Activated naive CD4-positive, alpha-beta T cell (primary cell): ENCODE measurements around the gene PCNX1.
"Not testable (repeated sequence)": the region's sequence is repeated elsewhere in the genome, so short reads cannot be mapped to it uniquely, and the experiment has no call there.

Source experiments
- DNase-seq, 4 experiments: peaks; one replicate each; lab custom pipeline; 2025; lab: John Stamatoyannopoulos, UW

PCNX1 gene

DNA sequence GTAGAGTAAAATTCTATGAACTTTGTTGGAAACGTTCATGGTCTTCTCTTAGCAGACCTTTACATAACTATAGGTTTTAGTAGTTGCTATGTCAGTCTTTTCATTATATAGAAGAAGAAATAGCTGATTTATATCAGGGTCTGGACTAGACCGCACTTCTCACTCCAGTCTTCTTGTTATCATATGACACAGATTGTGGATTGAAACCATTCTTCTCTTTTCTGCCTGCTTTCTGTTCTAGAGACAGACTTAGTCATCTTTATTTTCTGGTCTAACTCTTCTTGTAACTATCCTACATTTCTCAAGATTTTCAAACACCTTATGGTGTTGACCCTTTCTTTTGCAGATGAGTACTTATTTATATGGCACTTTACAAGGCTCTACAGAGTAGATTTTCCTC is 55.7 kb downstream of the PCNX1 start:
- DNase-seq = no peak

DNA sequence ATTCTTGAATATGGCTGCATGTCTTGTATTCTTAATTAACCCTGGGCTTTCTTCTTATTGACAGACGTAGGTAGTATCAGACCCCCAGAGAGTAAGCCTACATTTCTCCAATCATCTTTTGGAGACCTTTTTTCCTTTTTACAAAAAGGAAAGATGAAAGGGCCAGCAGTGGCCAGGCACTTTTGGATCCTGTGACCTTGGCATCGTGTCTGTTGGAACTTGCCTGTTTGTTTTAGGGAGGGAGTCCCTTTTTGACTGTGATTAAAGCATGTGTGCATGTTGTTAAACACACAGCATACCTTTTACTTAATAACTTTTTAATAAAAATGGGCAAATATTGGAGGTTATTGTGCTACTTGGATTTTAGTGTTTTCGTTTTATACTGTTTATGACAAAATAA is 57.2 kb downstream of the PCNX1 start:
- DNase-seq = no peak

DNA sequence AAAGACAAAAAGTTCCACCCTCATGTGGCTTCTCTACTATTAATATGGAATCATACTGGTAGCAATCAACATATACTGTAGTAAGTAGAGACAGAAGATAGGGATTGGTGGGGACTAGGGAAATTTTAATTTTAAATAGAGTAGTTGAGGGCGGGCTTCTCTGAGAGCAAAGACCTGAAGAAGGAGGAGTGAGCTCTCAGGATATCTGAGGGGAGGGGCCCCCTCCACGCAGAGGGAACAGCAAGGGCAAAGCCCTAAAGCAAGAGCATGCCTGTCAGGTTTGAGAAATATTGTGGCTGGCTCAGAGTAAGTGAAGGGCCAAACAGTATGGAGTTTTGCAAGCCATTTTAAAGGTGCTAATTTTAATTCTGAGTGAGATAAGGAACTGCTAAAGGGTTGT is 64.3 kb downstream of the PCNX1 start:
- no peak for DNase-seq

DNA sequence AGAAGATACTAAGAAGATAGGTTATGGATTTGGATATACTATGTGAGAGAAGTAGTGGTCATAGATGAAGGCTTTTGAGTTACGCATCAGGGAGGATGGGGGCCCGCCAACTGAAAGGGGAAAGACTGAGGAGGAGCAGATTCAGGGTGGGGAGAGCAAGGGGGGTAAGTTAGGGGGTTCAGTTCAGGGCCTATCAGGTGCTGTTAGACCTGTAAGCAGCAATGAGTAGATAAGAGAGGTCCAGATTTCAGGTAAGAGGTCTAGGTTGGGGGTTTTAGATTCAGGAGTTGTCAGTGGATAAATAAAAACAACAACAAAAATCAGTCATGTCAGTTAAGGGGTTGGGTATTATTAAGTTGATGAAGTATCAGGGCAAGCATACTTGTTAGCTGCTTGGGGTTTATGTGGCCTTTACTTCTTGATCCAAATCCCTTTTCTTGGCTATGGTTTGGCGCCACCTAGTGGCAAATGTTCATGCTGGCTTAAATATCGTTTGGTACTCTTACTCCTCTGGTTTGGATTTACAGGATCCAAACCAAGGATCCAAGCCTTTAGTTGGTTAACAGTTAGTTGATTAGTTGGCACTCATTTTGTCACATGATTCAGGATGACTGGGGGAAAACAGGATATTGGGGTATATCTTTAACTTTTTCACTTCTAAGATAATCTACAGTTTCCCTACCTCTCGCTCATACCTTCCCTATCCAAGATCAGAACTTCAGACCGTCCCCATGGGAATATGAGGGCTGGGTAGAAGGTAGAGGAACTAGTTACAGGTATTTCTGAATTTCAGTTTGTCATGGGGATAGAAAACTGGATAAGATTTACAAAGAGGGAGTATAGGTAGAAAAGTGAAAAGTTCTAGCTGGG is 65.1 kb downstream of the PCNX1 start:
- peak; percentile 42 to 76 (median 60) for DNase-seq

DNA sequence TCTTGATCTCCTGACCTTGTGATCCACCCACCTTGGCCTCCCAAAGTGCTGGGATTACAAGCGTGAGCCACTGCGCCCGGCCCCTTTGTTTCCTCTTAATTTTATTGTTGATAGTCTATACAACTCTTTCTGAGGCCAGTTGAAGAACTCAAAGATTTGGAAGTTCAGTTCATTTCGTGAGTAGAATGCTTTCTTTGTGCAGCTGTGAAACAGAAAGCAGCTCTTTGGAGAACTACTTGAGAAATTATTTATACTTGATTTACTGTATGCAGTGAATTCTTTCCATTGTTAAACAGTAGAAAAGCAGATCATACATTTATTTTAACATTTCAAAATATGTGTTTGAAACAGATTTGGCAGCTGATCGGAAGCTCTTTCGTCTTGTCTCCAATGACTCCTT is 69.3 kb downstream of the PCNX1 start:
- no peak for DNase-seq

DNA sequence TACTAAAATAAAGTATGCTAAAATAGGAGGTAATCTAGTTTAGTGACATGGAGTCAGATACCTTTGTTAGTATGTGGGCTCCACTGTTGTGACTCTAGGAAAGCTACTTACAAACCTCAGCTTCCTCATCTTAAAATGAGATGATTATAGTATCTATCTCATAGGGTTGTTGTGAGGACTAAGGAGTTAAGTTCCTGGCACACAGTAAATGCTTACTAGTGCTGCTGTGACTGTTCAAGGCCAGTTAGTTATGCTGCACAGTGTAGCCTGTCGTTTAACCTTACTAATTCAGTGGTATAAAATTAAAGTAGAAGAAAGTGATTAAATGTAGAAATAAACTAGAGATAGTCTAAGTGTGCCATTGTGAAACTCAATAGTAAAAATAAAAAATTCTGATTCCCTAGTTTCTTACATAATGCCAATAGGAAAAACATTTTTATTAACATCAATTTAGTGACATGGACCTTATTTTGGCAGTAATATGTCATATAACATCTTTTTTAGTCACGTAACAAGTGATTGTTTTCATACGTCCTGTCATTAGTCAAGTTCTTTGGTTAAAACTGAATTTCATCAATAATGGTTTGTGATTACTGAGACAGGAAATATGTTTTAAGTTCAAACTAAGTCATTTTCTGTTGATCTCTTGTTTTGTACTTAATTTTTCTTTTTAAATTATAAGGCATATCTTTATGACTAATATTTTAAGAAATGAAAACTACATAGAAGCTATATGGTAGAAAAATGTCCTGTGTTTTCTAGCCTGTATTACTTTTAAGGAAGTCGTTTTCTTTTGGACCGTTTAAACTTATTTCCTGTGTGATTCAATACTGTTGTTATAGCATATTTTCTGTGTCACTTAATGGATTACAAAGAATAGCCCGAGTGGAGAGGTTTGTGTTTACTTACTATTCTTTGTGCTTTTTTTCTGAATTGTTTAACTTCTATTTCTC is 74.0 kb downstream of the PCNX1 start:
- no peak for DNase-seq

DNA sequence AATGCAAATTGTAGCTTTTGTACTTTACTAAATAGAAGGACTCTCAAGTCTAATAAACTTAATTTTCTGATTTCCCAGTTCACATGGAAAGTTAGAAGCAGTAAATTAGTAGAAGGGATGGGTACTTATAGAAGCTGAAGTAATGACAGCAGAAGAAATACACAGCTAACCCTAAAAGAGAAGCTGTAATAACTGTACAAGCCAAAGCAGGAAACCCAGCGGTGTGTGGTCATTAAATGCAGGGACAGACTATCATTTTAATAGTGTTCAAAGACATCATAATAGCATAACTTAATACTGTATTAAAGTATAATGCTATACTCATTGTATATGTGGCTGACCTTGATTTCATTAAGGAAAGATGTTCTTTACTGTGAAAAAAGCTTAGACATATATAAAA is 74.9 kb downstream of the PCNX1 start:
- DNase-seq = no peak

DNA sequence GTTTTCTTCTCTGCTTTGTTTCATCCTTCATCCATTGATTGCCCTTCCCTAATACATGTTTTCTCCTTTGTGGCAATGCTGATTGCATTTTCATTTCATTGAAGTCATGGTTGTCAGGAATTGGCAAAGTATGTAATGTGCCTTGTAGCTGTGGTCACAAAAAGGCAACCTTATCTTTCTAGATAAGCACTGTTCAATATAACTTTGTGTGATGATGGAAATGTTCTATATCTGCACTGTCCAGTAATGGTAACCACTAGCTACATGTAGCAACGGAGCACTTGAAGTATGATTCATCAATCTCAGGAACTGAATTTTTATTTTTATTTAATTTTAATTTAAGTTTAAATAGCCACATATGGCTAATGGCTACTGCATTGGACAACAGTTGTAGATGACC is 79.8 kb downstream of the PCNX1 start:
- no peak for DNase-seq

DNA sequence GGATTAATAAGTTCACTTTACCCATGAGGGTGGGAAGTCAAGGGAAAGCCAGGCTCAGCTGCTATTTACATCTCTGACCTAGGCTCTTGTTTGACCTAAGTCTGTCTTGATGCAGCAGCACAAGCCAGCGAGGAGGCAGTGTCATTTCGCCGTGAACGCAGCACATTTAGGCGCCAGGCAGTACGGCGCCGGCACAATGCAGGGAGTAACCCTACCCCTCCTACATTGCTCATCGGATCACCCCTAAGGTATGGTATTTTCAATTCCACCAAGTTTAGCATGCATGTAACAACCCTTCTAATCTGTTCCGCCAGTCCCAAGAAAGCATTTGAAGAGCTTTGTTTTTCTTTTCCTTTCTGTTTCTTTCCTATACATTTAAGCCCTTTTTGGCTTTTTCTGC is 81.2 kb downstream of the PCNX1 start:
- DNase-seq = no peak

DNA sequence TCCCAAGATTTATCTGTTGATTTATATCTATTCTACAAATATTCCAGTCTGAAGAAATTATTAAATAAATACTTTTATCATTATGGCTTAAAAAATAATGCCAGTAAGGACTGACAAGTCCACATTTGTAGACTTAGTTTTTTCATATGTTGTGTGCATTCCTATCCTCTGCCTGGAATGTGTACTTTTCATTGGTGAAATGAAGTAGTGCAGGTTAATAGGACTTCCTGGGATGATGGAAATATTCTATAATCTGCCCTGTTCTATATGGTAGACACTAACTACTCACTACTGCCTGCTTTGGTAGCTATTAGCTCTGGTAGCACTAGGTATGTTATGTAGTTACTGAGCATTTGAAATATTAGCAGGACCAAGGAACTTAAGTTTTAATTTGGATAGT is 86.7 kb downstream of the PCNX1 start:
- no peak for DNase-seq

DNA sequence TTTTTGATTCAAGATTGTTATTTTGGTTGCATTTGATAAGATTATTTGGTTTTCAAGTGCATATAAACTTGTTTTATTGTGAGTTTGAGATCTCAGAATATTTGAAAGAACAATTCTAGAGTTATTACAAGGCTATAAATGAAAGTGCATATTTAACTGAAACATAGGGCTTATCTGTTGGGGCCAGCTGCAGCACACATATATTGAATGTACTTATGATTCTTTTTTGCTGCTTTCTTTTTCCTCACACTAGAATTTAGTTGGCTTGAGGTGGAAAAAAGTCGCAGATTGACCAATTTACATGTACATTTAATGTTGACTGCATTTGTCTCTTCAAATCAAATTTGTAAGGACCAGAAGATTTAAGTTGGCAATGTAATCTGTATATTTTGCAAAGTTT is 88.0 kb downstream of the PCNX1 start:
- DNase-seq = no peak

DNA sequence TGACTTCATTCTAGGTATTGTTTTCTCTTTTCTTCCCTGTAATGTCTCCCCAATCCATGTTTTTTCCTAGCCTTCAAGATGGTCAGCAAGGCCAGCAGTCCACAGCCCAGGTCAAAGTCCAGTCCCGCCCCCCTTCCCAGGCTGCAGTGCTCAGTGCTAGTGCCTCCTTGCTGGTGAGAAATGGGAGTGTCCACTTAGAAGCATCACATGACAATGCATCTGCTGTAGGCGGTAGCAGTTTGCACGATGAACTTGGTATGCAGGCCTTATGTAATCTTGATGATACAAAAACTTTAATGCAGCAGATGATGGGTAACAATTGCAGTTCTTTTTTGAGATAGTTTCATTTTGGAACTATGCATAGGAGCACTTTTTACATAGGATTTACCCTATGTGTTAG is 88.4 kb downstream of the PCNX1 start:
- DNase-seq = no peak

DNA sequence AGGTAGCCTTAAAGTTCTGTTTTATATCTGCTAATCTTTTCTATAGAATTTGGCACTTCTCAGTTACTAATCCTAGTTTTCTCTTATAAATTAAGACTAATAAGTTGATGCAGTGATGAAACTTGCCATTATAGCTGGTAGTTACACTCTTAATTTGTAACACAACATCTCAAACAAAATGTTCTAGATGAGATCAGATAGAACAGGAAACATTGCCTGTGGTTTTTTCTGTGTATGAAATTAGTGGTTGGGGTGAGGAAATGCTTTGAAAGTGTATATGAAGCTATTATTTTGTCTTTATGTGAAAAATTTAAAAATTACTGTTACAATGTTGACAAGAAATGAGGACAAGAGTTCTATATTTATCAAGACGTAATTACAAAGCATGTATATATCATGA is 91.9 kb downstream of the PCNX1 start:
- DNase-seq = no peak

DNA sequence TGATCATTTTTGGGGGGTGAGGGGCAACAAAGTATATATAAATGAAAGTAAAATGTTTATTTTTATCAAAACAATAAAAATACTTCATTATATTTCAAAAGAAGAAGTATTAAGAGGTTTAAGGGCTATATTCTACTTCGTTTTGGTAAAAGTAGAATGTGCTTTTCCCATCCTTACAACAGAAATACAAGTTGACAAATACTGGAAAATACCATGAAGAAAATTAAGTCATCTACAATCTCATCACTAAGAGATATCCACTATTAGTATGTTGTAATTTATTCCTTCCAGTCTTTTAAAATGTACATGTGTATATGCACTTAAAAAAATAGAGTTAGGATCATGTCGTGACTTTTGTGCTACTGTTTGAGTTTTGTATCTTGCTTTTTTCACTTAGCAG is 92.8 kb downstream of the PCNX1 start:
- DNase-seq = no peak

DNA sequence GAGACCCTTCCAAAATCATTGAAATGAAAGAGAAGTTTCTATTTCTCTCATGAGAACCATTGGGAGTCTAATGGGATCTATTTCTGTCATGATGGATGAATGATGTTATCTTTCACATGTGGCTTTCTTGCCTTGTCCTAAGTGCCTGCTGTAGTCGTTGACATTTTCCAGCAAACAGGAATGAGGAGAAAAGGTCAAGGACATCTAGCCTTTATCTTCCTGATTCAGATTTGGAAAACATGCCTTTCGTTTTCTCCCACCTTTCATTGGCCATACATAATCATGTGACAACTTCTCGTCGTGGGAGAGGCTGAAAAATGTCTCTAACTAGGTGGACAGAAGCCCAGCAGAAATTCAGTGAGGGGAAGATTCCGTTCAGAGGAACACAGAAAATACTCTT is 94.5 kb downstream of the PCNX1 start:
- DNase-seq = no peak

DNA sequence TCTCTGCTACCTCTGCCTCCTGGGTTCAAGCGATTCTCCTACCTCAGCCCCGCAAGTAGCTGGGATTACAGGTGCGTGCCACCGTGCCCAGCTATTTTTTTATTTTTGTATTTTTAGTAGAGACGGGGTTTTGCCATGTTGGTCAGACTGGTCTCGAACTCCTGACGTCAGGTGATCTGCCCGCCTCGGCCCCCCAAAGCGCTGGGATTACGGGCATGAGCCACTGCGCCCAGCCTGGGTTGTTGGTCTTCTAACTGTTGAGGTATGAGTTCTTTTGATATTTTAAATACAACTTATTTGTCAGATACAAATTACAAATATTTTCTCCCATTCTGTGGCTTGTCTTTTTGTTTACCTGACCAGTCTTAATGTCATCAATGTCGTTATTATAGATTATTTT is 95.9 kb downstream of the PCNX1 start:
- no peak for DNase-seq

DNA sequence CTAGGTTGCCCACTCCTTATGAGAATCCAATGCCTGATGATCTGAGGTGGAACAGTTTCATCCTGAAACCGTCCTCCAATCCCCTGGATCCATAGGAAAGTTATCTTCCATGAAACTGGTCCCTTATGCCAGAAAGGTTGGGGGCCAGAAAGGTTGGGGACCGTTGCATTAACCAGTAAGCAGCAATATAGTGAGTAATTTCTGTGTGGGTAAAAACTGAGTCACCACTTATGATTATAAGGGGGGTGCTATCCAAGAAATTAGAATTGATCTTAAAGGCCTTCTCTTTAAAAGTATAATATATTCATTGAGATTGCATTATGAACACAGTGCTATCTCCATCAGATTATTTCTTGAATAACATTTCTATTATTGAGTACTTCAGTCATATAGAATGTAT is 97.2 kb downstream of the PCNX1 start:
- DNase-seq = no peak

DNA sequence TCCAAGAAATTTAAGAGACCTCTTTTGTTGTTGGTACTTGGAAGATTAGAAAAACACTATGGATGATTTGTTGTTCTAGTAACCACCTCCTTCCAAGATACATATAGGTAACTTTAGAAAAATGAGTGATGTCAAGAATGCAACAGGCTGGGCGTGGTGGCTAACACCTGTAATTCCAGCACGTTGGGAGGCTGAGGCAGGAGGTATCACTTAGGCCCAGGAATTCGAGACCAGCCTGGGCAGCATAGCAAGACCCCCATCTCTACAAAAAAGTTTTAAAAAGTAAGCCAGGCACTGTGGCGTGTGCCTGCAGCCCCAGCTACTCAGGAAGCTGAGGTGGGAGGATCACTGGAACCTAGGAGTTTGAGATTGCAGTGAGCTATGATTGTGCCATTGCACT is 97.8 kb downstream of the PCNX1 start:
- no peak for DNase-seq

DNA sequence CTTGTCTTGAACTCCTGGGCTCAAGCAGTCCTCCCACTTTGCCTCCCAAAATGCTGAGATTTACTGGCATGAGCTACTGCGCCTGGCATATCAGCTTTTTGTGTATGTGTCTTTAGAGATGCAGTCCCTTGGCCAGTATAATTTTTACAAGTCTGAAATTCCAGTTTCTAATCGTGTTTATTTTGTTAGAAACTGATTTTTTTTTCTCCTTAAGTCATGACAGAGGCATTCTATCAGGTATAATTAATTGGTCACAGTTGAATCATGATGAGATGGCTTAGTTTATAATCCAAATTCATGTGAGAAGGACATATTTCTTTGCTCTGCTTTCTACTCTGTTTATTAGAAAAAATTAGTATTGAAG is 98.9 kb downstream of the PCNX1 start:
- DNase-seq = no peak

DNA sequence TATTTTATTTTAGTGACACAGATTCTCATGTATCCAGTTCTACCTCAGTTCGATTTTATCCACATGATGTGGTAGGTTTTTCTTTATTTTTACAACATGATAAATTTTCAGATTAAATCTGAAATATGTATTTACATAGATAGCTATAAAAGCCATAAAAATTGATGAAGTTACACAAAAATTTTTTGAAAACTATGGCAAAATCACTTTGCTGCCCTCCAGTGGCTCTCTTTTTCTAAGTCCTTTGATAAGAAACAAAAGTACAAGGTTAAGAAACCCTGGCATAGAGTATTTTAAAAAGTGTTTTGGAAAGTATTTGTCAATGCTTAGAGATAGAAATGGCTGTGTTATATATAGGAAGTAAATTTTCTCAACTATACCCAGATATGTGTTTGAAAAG is 104.2 kb downstream of the PCNX1 start:
- DNase-seq = no peak

DNA sequence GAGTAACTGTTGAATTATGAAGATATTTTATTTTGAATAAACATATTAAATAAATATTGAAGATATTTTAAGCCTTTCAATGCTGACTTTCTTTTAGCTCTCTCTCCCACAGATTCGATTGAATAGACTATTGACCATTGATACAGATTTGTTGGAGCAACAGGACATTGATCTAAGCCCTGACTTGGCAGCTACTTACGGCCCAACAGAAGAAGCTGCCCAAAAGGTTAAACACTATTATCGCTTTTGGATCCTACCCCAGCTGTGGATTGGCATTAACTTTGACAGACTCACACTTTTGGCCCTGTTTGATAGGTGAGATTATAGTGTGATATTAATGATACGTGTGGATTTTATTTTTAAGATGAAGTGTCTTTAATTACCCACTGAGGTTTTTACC is 105.6 kb downstream of the PCNX1 start:
- DNase-seq = no peak

DNA sequence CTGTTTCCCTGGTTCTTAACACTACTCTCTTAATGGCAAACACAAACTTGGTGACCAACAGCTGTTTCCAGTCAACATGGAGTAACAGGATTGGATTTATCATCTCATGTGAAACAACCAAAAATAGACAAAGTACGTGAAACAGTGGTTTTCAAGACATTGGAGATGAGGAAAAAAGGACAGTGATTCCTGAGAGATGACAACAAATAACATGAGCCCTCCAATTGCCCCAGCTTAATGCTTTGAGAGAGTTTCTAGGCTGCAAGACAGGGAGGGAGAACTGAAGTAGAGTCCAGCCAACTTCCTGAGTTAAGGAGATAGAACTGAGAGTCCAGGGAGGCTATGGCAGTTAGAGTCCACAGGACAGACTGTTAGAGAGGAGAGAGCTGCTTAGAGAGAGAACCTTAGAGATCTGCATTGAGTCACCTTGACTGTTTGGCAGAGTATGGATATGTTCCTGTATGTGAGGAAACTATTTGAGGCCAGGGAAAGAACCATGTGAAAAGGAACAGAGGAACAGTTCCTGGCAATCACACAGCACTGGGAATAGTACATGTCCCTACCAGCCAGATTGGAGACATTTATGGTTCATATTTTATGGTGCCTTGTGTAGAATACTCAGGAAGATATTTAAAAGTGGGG is 106.4 kb downstream of the PCNX1 start:
- DNase-seq = no peak

DNA sequence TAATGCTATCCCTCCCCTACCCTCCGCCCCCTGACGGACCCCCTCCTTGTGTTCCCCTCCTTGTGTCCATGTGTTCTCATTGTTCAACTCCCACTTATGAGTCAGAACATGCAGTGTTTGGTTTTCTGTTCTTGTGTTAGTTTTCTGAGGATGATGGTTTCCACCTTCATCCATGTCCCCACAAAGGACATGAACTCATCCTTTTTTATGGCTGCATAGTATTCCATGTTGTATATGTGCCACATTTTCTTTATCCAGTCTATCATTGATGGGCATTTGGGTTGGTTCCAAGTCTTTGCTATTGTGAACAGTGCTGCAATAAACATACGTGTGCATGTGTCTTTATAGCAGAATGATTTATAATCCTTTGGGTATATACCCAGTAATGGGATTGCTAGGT is 112.7 kb downstream of the PCNX1 start:
- not testable (repeated sequence) for DNase-seq
